ENCODE data around the gene SRPK1.
"Not testable (repeated sequence)": the region's sequence is repeated elsewhere in the genome, so short reads cannot be mapped to it uniquely, and the experiment has no call there.

The SRPK1 gene

DNA sequence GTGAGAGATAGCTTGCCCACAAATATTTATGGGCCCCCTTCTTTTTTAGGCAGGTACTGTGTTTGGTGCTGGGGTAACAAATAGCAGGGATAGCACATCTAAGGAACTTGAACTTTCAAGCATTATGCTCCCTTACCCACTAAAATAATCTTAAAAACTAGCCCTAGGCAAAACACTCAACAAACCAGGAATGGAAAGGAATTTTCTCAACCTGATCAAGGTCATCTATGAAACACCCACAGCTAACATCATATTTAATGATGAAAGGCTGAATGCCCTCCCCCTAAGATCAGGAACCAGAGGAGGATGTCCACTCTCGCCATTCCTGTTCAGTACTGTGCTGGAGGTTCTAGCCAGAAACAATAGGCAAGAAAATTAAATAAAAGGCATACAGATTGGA lies 8.7 kb upstream of the SRPK1 start:
- no peak for DNase-seq

DNA sequence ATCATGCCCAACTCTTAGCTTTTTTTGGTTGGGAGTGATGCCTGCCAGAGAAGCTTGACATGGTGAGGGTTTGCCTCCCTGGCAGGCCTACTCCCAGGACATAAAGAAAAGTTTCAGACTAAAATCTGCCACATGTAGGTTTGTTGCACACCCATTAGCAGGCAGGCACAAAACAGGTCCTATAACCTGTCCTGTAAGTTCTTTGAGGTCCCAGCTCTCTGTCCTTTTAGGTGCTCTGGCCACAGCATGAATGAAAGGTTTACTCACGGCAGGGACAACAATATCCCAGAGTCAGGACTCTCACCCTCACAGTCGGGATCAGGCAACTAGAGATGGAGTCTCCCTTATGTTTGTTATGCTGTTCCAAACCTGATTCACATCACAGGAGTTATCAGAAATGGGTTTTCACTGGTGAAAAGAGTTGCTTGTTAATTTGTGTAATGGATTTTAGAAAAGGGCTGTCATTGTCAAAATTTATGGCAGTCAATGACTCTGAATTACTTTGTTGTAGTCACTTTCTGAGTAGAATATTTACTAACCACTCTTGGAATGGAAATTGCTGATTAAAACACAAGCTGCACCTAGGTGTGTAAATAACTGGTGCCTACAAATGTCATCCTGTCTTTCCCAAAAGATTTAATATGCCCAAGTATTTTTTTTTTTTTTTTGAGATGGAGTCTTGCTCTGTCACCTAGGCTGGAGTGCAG lies 5.8 kb upstream of the SRPK1 start:
- DNase-seq = no peak

DNA sequence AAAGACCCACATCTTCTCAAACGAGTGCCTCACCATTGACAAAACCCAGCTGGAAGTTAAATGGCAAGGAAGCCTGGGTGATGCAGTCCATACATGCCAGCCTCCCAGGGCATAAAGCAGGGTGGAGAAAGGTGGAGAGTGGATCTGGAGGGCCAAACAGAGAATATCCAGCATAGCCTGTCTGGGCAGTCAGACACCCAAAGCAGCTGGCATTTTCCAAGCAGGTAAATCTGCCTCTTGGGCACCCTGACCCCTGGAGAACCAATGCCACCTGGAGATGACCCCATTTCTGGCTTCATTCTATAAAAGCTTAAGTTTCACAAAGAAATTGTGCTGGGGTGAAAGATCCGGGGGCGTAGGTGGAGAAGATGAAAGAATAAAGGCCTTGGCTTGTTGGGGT lies 5.1 kb upstream of the SRPK1 start:
- no peak for DNase-seq

DNA sequence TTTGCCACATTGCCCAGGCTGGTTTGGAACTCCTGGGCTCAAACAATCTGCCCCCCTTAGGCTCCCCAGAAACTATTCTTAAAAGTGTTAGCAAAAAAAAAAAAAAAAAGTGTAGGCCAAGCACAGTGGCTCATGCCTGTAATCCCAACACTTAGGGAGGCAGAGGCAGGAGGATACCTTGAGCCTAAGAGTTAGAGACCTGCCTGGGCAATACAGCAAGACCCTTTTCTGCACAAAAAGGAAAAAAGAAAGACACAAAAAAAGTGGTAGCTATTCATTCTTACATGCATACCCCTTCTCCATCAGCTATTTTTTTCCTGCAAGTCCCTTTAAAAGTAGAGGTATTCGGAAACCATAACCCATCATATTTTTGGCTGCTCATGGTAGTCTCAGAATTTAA lies 3.2 kb upstream of the SRPK1 start:
- no peak for DNase-seq

DNA sequence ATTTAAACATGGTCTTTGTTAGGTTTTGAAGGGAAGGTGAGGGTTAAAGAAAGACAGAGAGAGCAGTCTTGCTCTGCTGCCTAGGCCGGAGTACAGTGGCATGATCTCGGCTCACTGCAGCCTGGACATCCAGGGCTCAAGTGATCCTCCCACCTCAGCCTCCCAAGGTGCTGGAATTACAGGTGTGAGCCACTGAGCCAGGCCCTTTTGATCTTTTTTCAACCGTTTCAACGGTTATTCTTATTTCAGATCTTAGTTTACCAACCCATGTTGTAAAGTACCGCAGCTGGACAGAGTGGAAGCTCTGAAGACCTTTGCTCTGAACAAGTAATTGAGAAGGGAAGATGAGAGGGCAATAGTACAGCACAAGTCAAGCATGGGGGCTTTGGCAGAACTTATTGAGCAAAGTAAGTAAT lies 1.2 kb upstream of the SRPK1 start:
- DNase-seq = no peak

DNA sequence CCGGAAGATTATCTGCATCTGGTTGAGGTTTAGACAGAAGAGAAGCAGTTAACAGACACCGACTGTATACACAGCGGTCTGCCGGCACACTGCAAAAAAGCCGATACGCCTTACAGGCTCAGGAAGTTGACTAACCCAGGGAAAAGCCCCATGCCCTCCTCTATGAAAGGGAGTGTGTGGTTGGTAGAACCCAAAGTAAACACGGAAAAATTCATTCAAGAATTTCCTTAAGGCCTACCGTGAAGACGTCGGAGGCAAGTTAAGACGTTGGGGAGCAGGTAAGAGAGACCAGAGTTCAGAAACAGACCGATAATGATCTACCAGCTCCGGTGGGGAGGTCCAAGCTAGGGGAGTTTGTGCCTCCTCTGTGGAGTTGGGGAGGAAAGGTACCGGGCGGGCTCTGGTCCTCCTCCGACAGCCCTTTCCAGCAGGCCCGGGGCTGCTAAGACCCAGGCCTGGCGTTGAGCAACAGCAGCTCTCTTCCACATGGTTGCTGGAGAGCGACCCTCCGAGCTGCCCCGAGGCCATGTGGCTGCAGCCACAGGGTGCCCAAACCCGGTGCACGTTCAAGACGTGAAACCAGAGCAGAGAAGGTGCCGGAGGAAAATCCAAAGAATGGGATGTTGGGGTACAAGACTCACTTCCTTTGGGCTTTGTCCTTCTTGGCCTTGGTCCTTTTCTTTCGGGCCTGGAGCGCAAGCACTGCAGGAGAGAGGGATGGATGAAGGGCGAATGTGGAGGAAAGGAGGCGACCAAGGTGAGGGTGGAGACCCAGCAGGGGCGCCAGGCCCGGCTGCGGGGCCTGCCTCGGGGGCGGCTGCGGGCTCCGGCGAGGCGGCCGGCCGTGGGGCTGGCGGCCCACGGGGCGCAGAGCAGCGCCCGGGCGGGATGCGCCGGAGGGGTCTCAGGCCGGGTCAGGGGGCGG lies 809 bp downstream of the SRPK1 start:
- DNase-seq = no peak

DNA sequence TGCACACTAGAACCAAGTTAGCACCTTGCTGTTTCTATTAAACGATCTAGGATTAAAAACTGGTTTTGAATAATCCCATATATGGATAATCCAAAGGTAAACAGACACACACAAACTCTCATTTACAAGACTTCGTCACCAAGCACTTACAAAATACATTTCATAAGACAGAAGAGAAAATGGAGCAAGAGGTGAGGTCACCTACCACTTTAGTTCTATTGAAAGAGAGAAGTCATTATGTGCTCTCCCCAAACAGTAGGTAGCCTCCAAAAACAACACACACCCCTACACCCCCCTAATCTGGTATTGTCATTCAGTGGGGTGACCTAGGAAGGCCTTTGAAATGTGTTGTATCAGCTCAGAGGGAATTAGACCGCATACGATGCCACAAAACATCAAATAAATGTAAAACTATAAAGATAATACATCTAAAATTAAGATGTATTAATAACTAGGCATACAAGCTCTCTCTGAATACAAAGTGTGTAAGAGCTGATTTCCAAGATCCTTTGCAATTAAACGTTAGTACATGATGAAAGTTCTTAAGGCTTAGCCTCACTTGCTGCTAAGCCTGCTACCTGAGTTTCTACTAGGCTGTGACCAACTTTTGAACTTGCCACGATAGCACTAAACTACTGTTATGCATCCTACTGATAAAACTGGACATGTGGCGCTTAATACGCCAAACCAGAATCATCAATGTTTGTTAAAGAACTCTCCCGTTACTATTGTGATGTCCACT lies 1.6 kb downstream of the SRPK1 start:
- DNase-seq = peak; percentile 8

DNA sequence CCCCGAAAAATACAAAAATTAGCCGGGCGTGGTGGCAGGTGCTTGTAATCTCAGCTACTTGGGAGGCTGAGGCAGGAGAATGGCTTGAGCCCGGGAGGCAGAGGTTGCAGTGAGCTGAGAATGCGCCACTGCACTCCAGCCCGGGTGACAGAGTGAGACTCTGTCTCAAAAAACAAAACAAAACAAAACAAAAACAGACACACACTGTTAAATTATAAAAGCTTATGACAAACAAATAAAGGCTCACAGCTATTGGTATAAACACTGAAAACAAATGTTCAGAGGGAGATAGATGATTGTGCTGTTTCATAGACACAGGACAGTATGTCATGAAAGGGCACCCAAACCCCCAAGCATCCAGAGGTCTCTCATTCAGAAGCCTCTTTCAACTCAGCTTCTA lies 4.0 kb downstream of the SRPK1 start:
- not testable (repeated sequence) for DNase-seq

DNA sequence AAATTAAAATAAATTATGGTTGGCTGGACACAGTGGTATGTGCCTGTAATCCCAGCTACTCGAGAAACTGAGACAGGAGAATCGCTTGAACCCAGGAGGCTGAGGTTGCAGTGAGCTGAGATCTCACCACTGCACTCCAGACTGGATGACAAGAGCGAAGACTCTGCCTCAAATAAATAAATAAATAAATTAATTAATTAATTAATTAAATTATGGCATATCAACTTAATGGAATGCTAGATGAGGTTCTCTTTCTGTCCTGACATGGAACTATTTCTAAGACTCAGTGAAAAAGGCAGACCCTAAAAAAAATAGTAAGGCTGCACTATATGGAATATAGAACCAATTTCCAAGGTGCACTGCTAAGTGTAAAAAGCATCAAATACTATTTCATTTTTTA lies 4.8 kb downstream of the SRPK1 start:
- DNase-seq = no peak

DNA sequence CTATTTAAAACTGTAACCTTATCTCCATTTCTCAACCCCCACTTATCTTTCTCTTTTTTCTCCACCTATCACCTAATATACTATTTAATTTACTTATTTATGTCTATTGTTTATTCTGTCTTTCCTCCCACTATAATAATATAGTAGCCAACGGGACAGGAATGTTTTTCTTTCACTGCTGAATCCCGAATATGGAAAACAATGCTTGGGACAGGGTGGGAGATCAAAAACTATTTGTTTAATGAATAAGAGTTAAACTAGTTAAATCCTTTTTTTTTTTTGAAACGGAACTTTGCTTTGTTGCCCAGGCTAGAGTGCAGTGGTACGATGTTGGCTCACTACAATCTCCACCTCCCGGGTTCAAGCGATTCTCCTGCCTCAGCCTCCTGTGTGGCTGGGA lies 6.4 kb downstream of the SRPK1 start:
- no peak for DNase-seq

DNA sequence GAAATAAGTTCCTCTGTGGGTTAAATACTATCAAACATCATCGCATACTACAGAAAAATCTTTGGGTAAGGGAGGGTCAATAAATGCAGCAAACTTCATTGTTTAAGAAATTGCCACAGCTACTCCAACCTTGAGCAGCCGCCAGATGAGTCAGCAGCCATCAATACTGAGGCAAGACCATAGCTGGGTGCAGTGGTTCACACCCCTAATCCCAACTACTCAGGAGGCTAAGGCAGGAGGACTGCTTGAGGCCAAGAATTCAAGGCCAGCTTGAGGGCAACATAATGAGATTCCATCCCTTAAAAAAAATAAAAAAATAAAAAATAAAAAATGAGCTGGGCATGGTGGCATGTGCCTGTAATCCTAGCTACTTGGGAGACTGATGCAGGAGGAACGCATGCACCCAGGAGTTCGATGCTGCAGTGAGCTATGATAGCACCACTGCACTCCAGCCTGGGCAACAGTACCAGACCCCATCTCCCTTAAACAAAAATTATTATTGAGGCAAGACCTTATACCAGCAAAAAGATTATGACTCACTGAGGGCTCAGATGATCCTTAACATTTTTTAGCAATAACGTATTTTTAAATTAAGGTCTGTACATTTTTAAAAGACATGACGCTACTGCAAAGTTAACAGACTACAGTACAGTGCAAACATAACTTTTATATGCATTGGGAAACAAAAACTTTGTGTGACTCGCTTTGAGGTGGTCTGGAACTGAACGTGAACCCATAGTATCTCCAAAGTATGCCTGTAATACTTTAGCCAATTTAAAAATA lies 8.8 kb downstream of the SRPK1 start:
- DNase-seq = no peak

DNA sequence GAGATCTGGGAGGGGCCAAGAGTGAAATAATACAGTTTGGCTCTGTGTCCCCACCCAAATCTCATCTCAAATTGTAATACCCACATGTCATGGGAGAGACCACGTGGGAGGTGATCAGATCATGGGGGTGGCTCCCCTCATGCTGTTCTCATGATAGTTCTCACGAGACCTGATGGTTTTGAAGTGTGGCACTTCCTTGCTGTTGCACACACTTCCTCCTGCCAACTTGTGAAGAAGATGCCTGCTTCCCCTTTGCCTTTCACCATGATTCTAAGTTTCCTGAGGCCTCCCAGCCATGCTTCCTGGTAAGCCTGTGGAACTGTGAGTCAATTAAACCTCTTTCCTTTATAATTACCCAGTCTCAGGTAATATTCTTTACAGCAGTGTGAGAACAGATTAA lies 11.3 kb downstream of the SRPK1 start:
- not testable (repeated sequence) for DNase-seq

DNA sequence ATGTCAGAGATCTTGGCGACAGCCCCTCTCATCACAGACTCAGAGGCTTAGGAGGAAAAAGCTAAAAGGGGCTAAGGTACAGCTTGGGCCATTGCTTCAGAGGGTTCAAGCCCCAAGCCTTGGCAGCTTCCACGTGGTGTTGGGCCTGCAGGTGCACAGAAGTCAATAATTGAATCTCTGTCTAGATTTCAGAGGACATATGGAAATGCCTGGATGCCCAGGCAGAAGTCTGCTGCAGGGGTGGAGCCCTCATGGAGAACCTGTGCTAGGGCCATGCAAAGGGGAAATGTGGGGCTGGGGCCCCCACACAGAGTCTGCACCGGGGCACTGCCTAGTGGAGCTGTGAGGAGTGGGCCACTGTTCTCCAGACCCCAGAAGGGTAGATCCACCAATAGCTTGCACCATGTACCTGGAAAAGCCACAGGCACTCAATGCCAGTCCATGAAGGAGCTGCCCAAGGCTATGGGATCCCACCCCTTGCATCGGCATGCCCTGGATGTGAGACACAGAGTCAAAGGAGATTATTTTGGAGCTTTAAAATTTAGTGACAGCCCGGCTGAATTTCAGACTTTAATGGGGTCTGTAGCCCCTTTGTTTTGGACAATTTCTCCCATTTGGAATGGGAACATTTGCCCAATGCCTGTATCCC lies 12.0 kb downstream of the SRPK1 start:
- not testable (repeated sequence) for DNase-seq

DNA sequence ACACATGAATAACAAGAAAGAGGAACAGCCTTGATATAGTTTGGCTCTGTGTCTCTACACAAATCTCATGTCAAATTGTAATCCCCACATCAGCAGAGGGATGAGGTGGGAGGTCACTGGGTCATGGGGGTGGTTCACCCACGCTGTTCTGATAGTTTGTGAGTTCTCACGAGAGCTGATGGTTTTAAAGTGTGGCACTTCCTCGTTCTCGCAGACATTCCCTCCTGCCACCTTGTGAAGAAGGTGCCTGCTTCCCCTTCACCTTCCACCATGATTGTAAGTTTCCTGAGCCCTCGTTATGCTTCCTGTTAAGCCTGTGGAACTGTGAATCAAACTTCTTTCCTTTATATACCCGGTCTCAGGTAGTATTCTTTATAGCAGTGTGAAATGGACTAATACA lies 13.1 kb downstream of the SRPK1 start:
- no peak for DNase-seq

DNA sequence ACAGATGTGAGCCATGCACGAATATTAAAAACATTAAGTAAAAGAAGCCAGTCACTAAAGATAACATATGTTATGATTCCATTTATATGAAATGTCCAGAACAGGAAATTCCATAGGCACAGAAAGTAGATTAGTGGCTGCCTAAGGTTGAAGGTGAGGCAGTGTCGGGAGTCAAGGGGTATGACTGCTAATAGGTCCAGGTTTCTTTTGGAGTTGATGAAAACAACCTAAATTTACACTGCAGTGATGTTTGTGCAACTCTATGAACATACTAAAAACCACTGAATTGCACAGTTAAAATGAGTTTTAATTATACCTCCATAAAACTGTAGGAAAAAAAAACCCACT lies 14.4 kb downstream of the SRPK1 start:
- no peak for DNase-seq

DNA sequence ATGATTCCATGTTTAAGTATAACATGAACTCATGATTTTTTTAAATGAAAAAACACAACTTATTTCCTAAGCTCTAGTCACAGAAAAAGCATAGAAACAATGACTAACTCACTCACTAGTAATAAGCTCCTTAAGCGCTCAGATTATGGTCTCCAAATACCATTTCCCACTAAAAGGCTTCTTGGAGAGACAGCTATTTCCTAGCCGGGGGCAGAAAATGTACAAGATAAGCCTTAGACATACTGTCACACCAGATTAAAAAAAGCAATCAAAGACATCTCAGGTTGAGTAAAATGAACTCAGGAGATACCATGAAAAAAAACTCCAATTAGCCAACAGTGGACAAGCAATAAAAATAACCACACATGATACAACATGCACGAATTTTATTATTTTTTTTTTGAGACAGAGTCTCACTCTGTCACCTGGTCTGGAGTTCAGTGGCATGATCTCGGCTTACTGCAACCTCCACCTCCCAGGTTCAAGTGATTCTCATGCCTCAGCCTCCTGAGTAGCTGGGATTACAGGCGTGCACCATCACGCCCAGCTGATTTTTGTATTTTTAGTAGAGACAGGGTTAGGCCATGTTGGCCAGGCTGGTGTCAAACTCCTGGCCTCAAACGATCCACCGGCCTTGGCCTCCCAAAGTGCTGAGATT lies 14.9 kb downstream of the SRPK1 start:
- no peak for DNase-seq

DNA sequence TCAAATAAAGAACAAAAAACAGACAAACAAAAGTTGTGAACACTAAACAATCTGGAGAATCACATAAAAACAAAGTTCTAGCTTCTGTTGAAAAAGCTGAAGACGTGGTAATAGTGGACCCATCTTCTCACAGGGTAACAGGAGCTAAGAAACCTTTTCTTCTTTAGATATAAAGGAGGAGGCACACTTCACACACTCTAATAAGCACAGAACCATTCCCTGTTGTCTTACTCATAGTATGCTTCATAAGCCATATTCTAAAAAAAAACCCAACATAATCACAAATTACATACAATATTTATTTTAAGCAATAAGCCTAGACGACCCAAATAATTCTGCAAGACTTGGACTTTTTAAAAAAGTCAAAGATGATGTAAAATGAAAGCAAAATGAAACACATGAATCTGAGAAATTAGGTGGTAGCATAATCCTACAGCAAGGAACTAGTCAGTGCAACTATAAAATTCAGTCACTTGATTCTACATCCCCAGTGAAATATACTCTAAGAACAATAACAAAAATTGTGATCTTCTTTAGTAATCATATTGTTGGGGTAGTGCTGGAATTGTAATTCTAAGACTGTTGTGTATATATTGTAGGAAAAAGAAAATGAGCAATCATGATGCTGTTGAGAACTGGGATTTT lies 15.6 kb downstream of the SRPK1 start:
- no peak for DNase-seq

DNA sequence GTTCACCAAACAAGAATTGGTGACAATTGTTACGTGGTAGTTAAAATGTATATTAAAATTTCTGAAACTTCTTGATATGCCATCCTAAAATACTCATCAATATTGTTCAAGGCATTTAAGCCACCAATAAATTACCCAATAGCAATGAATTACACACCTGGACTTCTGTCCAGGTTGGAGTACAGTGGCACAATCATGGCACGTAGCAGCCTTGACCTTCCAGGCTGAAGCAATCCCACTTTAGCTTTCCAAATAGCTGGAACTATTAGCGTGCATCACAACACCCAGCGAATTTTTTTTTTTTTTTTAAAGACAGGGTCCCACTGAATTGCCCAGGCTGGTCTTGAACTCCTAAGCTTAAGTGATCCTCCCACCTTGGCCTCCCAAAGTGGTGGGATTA lies 17.2 kb downstream of the SRPK1 start:
- no peak for DNase-seq

DNA sequence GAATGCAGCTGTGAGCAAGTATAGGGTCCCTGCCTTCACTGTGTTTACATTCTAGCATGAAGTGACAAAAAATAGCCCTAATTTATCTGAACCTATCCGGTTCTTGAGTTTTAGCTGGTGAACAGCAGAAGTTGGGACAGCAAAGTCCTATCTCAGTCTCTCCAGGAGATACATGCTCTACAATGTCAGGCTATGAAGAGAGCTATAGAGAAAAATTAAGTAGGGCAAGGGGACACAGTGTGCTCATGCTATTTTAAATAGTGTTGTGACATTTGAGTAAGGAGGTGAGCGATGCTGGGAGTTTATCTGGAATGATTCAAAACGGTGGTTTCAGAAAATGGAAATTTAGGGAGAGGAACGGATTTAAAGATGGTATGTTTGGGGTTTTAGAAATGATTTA lies 20.4 kb downstream of the SRPK1 start:
- no peak for DNase-seq

DNA sequence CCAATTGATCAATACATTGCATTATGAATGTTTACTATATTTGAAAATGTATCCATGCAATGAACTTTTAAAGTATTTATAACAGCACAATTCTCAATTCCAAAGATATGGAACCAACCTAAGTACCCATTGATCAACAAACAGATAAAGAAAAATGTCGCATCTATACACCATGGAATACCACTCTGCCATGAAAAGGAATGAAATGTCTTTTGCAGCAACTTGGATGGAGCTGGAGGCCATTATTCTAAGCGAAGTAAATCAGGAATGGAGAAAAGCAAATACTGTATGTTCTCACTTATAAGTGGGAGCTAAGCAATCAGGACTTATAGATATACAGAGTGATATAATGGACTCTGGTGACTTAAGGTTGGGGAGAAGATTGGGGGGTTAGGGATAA lies 22.9 kb downstream of the SRPK1 start:
- no peak for DNase-seq

DNA sequence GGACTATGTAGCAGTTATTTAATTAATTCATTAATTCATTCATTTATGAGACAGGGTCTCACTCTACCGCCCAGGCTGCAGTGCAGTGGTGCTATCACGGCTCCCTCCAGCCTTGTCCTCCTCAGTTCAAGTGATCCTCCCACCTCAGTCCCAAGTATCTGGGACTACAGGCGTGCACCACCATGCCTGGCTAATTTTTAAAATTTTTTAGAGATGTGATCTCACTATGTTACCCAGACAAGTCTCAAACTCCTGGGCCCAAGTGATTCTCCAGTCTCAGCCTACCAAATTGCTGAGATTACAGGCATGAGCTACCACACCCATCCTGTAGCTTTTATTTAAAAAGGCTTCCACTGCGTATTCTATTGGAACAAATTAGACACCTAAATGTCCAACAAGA lies 23.4 kb downstream of the SRPK1 start:
- no peak for DNase-seq
